CD1c-positive myeloid dendritic cell (primary cell): Measurements from ENCODE around the gene NDFIP2.

Source experiments
- DNase-seq: peaks from one replicate; pipeline ENCODE4 v3.0.0-alpha.2; 2016; ENCODE audit errors: extremely low spot score

Gene NDFIP2

GRCh38 chr13:79496188-79496587, 15.2 kb downstream of the NDFIP2 start:
- no peak for DNase-seq

GRCh38 chr13:79497064-79497463, 16.1 kb downstream of the NDFIP2 start:
- DNase-seq: no peak

- DNase-seq: no peak
Measured at GRCh38 chr13:79497852-79498251, 16.9 kb downstream of the NDFIP2 start.

GRCh38 chr13:79500829-79501228, 19.9 kb downstream of the NDFIP2 start:
- DNase-seq: no peak

- DNase-seq: no peak
Measured at GRCh38 chr13:79501538-79502232, 20.7 kb downstream of the NDFIP2 start.

- no peak for DNase-seq
Measured at GRCh38 chr13:79502859-79503468, 22.0 kb downstream of the NDFIP2 start.

GRCh38 chr13:79503473-79504017, 22.6 kb downstream of the NDFIP2 start:
- no peak for DNase-seq

GRCh38 chr13:79508224-79508961, 27.4 kb downstream of the NDFIP2 start:
- no peak for DNase-seq

GRCh38 chr13:79511611-79512010, 30.7 kb downstream of the NDFIP2 start:
- no peak for DNase-seq

GRCh38 chr13:79512950-79513349, 32.0 kb downstream of the NDFIP2 start:
- no peak for DNase-seq

GRCh38 chr13:79516595-79516994, 35.6 kb downstream of the NDFIP2 start:
- DNase-seq: no peak

GRCh38 chr13:79519255-79519654, 38.3 kb downstream of the NDFIP2 start:
- no peak for DNase-seq

- DNase-seq: no peak
Measured at GRCh38 chr13:79522583-79522982, 41.6 kb downstream of the NDFIP2 start.

- no peak for DNase-seq
Measured at GRCh38 chr13:79525064-79525857, 44.3 kb downstream of the NDFIP2 start.

GRCh38 chr13:79527698-79528097, 46.7 kb downstream of the NDFIP2 start:
- no peak for DNase-seq

GRCh38 chr13:79528356-79528755, 47.4 kb downstream of the NDFIP2 start:
- no peak for DNase-seq

- DNase-seq: no peak
Measured at GRCh38 chr13:79528759-79529191, 47.8 kb downstream of the NDFIP2 start.

GRCh38 chr13:79529817-79530216, 48.9 kb downstream of the NDFIP2 start:
- no peak for DNase-seq

GRCh38 chr13:79530270-79530669, 49.3 kb downstream of the NDFIP2 start:
- DNase-seq: no peak

GRCh38 chr13:79531542-79532254, 50.7 kb downstream of the NDFIP2 start:
- no peak for DNase-seq

- DNase-seq: no peak
Measured at GRCh38 chr13:79532576-79532975, 51.6 kb downstream of the NDFIP2 start.
